Measurements from ENCODE around the gene SNAPC2. TPM values are rescaled to one million over a fixed set of nuclear protein-coding genes. Genes with fewer than 3 reads are reported as not detected.
"Not testable (repeated sequence)": the region's sequence is repeated elsewhere in the genome, so short reads cannot be mapped to it uniquely, and the experiment has no call there.

The SNAPC2 gene
- total RNA-seq, 2 donors from 2014 or later: 16.4 to 20.9 TPM

- ATAC-seq (replicated peaks): no peak
- H3K36me3 Mint-ChIP-seq (ENCODE audit: low read depth): peaks cover 33% of the 10 kb centered on the region
- peak overlapping the region; percentile 5 for H3K27ac Mint-ChIP-seq
- H3K4me1 Mint-ChIP-seq: peaks cover 10% of the 10 kb centered on the region
- H3K4me3 Mint-ChIP-seq: no peak overlapping the region
- no peaks in the 10 kb centered on the region for H3K9me3 Mint-ChIP-seq
- H3K27me3 Mint-ChIP-seq: no peaks in the 10 kb centered on the region
These were observed 8.2 kb downstream of the SNAPC2 start for GRCh38 chr19:7928334-7928706.

GRCh38 chr19:7928741-7929701 is 8.9 kb downstream of the SNAPC2 start:
- Mint-ChIP-seq H3K4me1 (peaks cover 10% of the 10 kb centered on the region), H3K36me3 (ENCODE audit: low read depth) (peaks cover 33% of the 10 kb centered on the region), H3K27me3 (no peaks in the 10 kb centered on the region), H3K4me3 (no peak overlapping the region), H3K9me3 (no peaks in the 10 kb centered on the region), H3K27ac (peak overlapping the region; percentile 5)
- ATAC-seq (replicated peaks): peak; percentile 37

GRCh38 chr19:7930030-7930429 is 9.9 kb downstream of the SNAPC2 start:
- peaks cover 10% of the 10 kb centered on the region for H3K4me1 Mint-ChIP-seq
- peak overlapping the region; percentile 5 for H3K27ac Mint-ChIP-seq
- H3K9me3 Mint-ChIP-seq, H3K4me3 Mint-ChIP-seq, H3K27me3 Mint-ChIP-seq: not testable (repeated sequence)
- H3K36me3 Mint-ChIP-seq (ENCODE audit: low read depth): peaks cover 38% of the 10 kb centered on the region
- peak; percentile 61 for ATAC-seq (replicated peaks)

- H3K4me3 Mint-ChIP-seq: no peak overlapping the region
- H3K27ac Mint-ChIP-seq: no peak overlapping the region
- ATAC-seq (replicated peaks): no peak
- no peaks in the 10 kb centered on the region for H3K9me3 Mint-ChIP-seq
- H3K4me1 Mint-ChIP-seq: peaks cover 10% of the 10 kb centered on the region
- H3K36me3 Mint-ChIP-seq (ENCODE audit: low read depth): peaks cover 45% of the 10 kb centered on the region
- H3K27me3 Mint-ChIP-seq: no peaks in the 10 kb centered on the region
These were observed 10.6 kb downstream of the SNAPC2 start for GRCh38 chr19:7930765-7931164.

GRCh38 chr19:7931221-7932061 is 11.3 kb downstream of the SNAPC2 start:
- H3K4me1 Mint-ChIP-seq: peaks cover 10% of the 10 kb centered on the region
- H3K4me3 Mint-ChIP-seq: no peak overlapping the region
- no peak for ATAC-seq (replicated peaks)
- no peaks in the 10 kb centered on the region for H3K27me3 Mint-ChIP-seq
- H3K9me3 Mint-ChIP-seq: no peaks in the 10 kb centered on the region
- H3K27ac Mint-ChIP-seq: no peak overlapping the region
- peaks cover 52% of the 10 kb centered on the region for H3K36me3 Mint-ChIP-seq (ENCODE audit: low read depth)

- Mint-ChIP-seq H3K27me3 (no peaks in the 10 kb centered on the region), H3K9me3 (no peaks in the 10 kb centered on the region), H3K4me1 (peaks cover 10% of the 10 kb centered on the region), H3K36me3 (ENCODE audit: low read depth) (peaks cover 60% of the 10 kb centered on the region), H3K27ac (no peak overlapping the region), H3K4me3 (no peak overlapping the region)
- no peak for ATAC-seq (replicated peaks)
These were observed 12.3 kb downstream of the SNAPC2 start for GRCh38 chr19:7932276-7932929.

- ATAC-seq (replicated peaks): no peak
- H3K4me3 Mint-ChIP-seq: no peak overlapping the region
- H3K4me1 Mint-ChIP-seq: peaks cover 10% of the 10 kb centered on the region
- no peak overlapping the region for H3K27ac Mint-ChIP-seq
- no peaks in the 10 kb centered on the region for H3K27me3 Mint-ChIP-seq
- H3K9me3 Mint-ChIP-seq: no peaks in the 10 kb centered on the region
- peaks cover 65% of the 10 kb centered on the region for H3K36me3 Mint-ChIP-seq (ENCODE audit: low read depth)
These were observed 12.8 kb downstream of the SNAPC2 start for GRCh38 chr19:7932930-7933300.

- H3K9me3 Mint-ChIP-seq: no peaks in the 10 kb centered on the region
- peaks cover 8% of the 10 kb centered on the region for H3K4me1 Mint-ChIP-seq
- H3K36me3 Mint-ChIP-seq (ENCODE audit: low read depth): peaks cover 67% of the 10 kb centered on the region
- no peaks in the 10 kb centered on the region for H3K27me3 Mint-ChIP-seq
- H3K27ac Mint-ChIP-seq: no peak overlapping the region
- no peak overlapping the region for H3K4me3 Mint-ChIP-seq
- ATAC-seq (replicated peaks): no peak
These were observed 13.3 kb downstream of the SNAPC2 start for GRCh38 chr19:7933411-7933810.

GRCh38 chr19:7933828-7934725 is 13.9 kb downstream of the SNAPC2 start:
- Mint-ChIP-seq H3K9me3 (no peaks in the 10 kb centered on the region), H3K27me3 (no peaks in the 10 kb centered on the region), H3K27ac (no peak overlapping the region), H3K4me3 (no peak overlapping the region), H3K4me1 (peaks cover 6% of the 10 kb centered on the region), H3K36me3 (ENCODE audit: low read depth) (peaks cover 71% of the 10 kb centered on the region)
- no peak for ATAC-seq (replicated peaks)

GRCh38 chr19:7934766-7935165 is 14.6 kb downstream of the SNAPC2 start:
- H3K27me3 Mint-ChIP-seq: no peaks in the 10 kb centered on the region
- H3K27ac Mint-ChIP-seq: no peak overlapping the region
- H3K36me3 Mint-ChIP-seq (ENCODE audit: low read depth): peaks cover 77% of the 10 kb centered on the region
- H3K9me3 Mint-ChIP-seq: no peaks in the 10 kb centered on the region
- H3K4me1 Mint-ChIP-seq: peaks cover 5% of the 10 kb centered on the region
- no peak overlapping the region for H3K4me3 Mint-ChIP-seq
- ATAC-seq (replicated peaks): no peak

GRCh38 chr19:7940841-7941240 is 20.7 kb downstream of the SNAPC2 start:
- H3K36me3 Mint-ChIP-seq (ENCODE audit: low read depth): peaks cover 67% of the 10 kb centered on the region
- no peak overlapping the region for H3K4me3 Mint-ChIP-seq
- H3K27me3 Mint-ChIP-seq: no peaks in the 10 kb centered on the region
- H3K4me1 Mint-ChIP-seq: peaks cover 22% of the 10 kb centered on the region
- no peak for ATAC-seq (replicated peaks)
- peak overlapping the region; percentile 32 for H3K27ac Mint-ChIP-seq
- H3K9me3 Mint-ChIP-seq: no peaks in the 10 kb centered on the region

- H3K36me3 Mint-ChIP-seq (ENCODE audit: low read depth): peaks cover 54% of the 10 kb centered on the region
- no peaks in the 10 kb centered on the region for H3K9me3 Mint-ChIP-seq
- ATAC-seq (replicated peaks): no peak
- H3K27ac Mint-ChIP-seq: peak overlapping the region; percentile 94
- H3K27me3 Mint-ChIP-seq: no peaks in the 10 kb centered on the region
- peaks cover 22% of the 10 kb centered on the region for H3K4me1 Mint-ChIP-seq
- H3K4me3 Mint-ChIP-seq: peak overlapping the region; percentile 98
These were observed 21.9 kb downstream of the SNAPC2 start for GRCh38 chr19:7941895-7942596.

GRCh38 chr19:7942981-7943443 is 22.9 kb downstream of the SNAPC2 start:
- Mint-ChIP-seq H3K4me3 (peak overlapping the region; percentile 98), H3K9me3 (no peaks in the 10 kb centered on the region), H3K4me1 (peaks cover 22% of the 10 kb centered on the region), H3K36me3 (ENCODE audit: low read depth) (peaks cover 46% of the 10 kb centered on the region), H3K27me3 (no peaks in the 10 kb centered on the region), H3K27ac (peak overlapping the region; percentile 94)
- peak; percentile 10 for ATAC-seq (replicated peaks)
